Measurements from ENCODE around the gene GUSB. TPM values are rescaled to one million over a fixed set of nuclear protein-coding genes. Genes with fewer than 3 reads are reported as not detected.
A peak's percentile ranks its signal among the peaks of the same experiment; 100 is the strongest.

Gene GUSB
- total RNA-seq, 3 donors from 2014 or later, result 55.9 to 82.1 (median 74.3) TPM

- H3K9me3 ChIP-seq, result no peaks in the 10 kb centered on the region
- no peaks in the 10 kb centered on the region for H3K36me3 ChIP-seq (ENCODE audit: low read depth)
- TF ChIP-seq CTCF (IDR thresholded peaks at IDR 0.05), result no peak
- DNase-seq (no peak), ATAC-seq (no peak)
- H3K4me3 ChIP-seq, result no peak overlapping the region
- H3K4me1 ChIP-seq (ENCODE audit: low read depth), result peaks cover 9% of the 10 kb centered on the region
- intact Hi-C loops (cut with DNase I, micrococcal nuclease), result no loop called here
Measured at GRCh38 chr7:65924193-65924592, 57.8 kb downstream of the GUSB start.

- Histone ChIP-seq H3K9me3 (no peaks in the 10 kb centered on the region), H3K4me3 (no peak overlapping the region), H3K4me1 (ENCODE audit: low read depth) (peaks cover 9% of the 10 kb centered on the region), H3K36me3 (ENCODE audit: low read depth) (no peaks in the 10 kb centered on the region)
- ATAC-seq (peak; percentile 72), DNase-seq (peak in 1 of 3 donors; percentile 34)
- intact Hi-C loops (cut with DNase I, micrococcal nuclease), result no loop called here
- no peak for TF ChIP-seq CTCF (IDR thresholded peaks at IDR 0.05)
Measured at GRCh38 chr7:65923316-65923715, 58.7 kb downstream of the GUSB start.

GRCh38 chr7:65915921-65916657 lies 65.9 kb downstream of the GUSB start:
- Histone ChIP-seq H3K9me3 (no peaks in the 10 kb centered on the region), H3K36me3 (ENCODE audit: low read depth) (no peaks in the 10 kb centered on the region), H3K4me3 (no peak overlapping the region), H3K4me1 (ENCODE audit: low read depth) (no peaks in the 10 kb centered on the region)
- no peak for TF ChIP-seq CTCF (IDR thresholded peaks at IDR 0.05)
- intact Hi-C loops (cut with DNase I, micrococcal nuclease), result no loop called here
- DNase-seq (no peak), ATAC-seq (no peak)

DNA sequence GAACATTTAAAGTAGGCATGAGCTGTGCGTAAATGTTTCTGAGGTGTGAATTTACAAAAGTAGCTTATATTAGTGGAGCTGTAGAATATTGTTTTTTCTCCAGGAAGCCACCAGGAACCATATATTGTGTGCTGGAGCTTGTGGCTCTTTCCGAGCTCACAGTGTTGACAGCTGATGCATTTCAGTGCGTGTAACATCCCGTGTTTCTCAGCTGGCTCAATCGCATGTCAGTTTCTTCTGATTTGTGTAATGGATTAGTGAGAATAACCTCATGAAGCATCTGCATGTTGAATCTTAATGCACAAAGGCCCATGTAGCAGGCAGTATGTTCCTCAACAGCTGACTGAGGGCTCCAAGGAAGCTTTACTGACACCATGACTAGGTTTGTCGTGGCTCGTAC lies 69.8 kb downstream of the GUSB start:
- no peak for ATAC-seq
- H3K9me3 ChIP-seq, result no peaks in the 10 kb centered on the region
- no peaks in the 10 kb centered on the region for H3K36me3 ChIP-seq (ENCODE audit: low read depth)
- H3K4me3 ChIP-seq, result no peak overlapping the region
- intact Hi-C loops (cut with DNase I, micrococcal nuclease), result no loop called here
- no peak for TF ChIP-seq CTCF (IDR thresholded peaks at IDR 0.05)
- no peaks in the 10 kb centered on the region for H3K4me1 ChIP-seq (ENCODE audit: low read depth)
- DNase-seq, result no peak

Other genes with a start within 250 kb of the GUSB start
- gene VKORC1L1, start 109.1 kb downstream of the GUSB start, total RNA-seq, result 10 to 100 TPM; 18.0 to 25.6 (median 22.2) TPM
- gene ASL, start 93.6 kb upstream of the GUSB start, total RNA-seq, result 100 to 1,000 TPM in 2 of 3 donors, 10 to 100 TPM in 1; 70.5 to 145 (median 129) TPM
- 10 to 100 TPM; 37.3 to 43.9 (median 43.1) TPM for gene CRCP, start 132.6 kb upstream of the GUSB start, total RNA-seq
- gene TPST1, start 223.1 kb upstream of the GUSB start, total RNA-seq, result 10 to 100 TPM in 1 of 3 donors, 1 to 10 TPM in 2; 3.5 to 15.0 (median 8.5) TPM

Measured in mucosa of descending colon (tissue), 3 donors.